HepG2 (cell line): Measurements from ENCODE around the gene DICER1. TPM values are rescaled to one million over a fixed set of nuclear protein-coding genes. Genes with fewer than 3 reads are reported as not detected.

ENCODE experiments used
- ATAC-seq: fragments of 200-7000 bp; cut with Tn5 transposase; 3 replicates; pipeline ENCODE4 v1.9.1; 2020; ENCODE audit warnings: mild to moderate bottlenecking, moderate library complexity
- BruUV-seq: library from RNA; stranded (reverse); fragments of 400-500 nt; replicated peaks from 2 replicates; lab custom pipeline; 2021; lab: Mats Ljungman, UMichigan
- CTCF ChIA-PET: fragments of 300-600 bp; formaldehyde crosslinking; extraction: SDS; loops from one replicate; lab custom pipeline; 2021; ENCODE audit warnings: low total read pairs, inconsistent platforms, low intra/inter-chr PET ratio; lab: Yijun Ruan, JAX
- POLR2A ChIA-PET: fragments of 350-600 bp; sonication (Branson Sonifier 250); formaldehyde crosslinking; loops from one replicate; lab custom pipeline; 2020; ENCODE audit warnings: antibody characterized with exemption, inconsistent platforms; lab: Yijun Ruan, JAX
- DNase-seq: peaks from one replicate; pipeline ENCODE4 v3.0.0-alpha.2; 2015; ENCODE audit warnings: low spot score
- FAIRE-seq: peaks from 3 replicates; lab custom pipeline; 2011; peaks lifted over from hg19 to GRCh38; lab: Jason Lieb, UNC
- H2AFZ ChIP-seq: one replicate; pipeline ENCODE4 v1.6.1; 2011; ENCODE audit warnings: low read length, inconsistent platforms
- H3K27ac ChIP-seq: fragments of 300-600 bp; 3 replicates; pipeline ENCODE4 v1.8.0; 2011; ENCODE audit warnings: mixed run types, mild to moderate bottlenecking, mixed read lengths, low read length, inconsistent platforms; ENCODE audit not compliant: insufficient read depth; ENCODE audit errors: extremely low read length
- H3K27me3 ChIP-seq, 2 experiments: fragments of 200-600 bp in 1 of 2; 2 replicates in 1 of 2; 3 replicates in 1 of 2; pipeline versions ENCODE4 v1.6.0 to v1.8.0; 2011; ENCODE audit warnings: low read length in 2 of 2, mild to moderate bottlenecking in 2 of 2, moderate library complexity in 2 of 2, inconsistent platforms in 1 of 2; ENCODE audit not compliant: insufficient read depth in 2 of 2, control insufficient read depth in 1 of 2
- H3K36me3 ChIP-seq, 2 experiments: fragments of 200-600 bp in 1 of 2; replicated peaks in 1 of 2; 2 replicates in 1 of 2; 3 replicates in 1 of 2; pipeline versions ENCODE4 v1.5.1 to v1.8.0; 2011; ENCODE audit warnings: low read length in 2 of 2, inconsistent platforms in 1 of 2; ENCODE audit not compliant: insufficient read depth in 2 of 2, control insufficient read depth in 1 of 2
- H3K4me1 ChIP-seq: 2 replicates; pipeline ENCODE4 v1.5.1; 2012; ENCODE audit warnings: low read length, inconsistent platforms; ENCODE audit not compliant: insufficient read depth
- H3K4me2 ChIP-seq: 2 replicates; pipeline ENCODE4 v1.6.0; 2011; ENCODE audit warnings: low read depth, low read length, inconsistent platforms
- H3K4me3 ChIP-seq, 3 experiments: fragments of 200-600 bp in 1 of 3; sonication (generic), shearing (Covaris generic) in 1 of 3; replicated peaks in 1 of 3; 2 replicates each; pipeline ENCODE4 v1.5.1; 2011 to 2016; ENCODE audit warnings: low read length in 3 of 3, inconsistent platforms in 2 of 3, low read depth in 2 of 3, mild to moderate bottlenecking in 2 of 3, control low read depth in 1 of 3, mixed read lengths in 1 of 3; ENCODE audit not compliant: insufficient read depth in 1 of 3
- H3K79me2 ChIP-seq: one replicate; pipeline ENCODE4 v1.6.1; 2011; ENCODE audit warnings: low read length, inconsistent platforms; ENCODE audit not compliant: insufficient read depth
- H3K9ac ChIP-seq: 2 replicates; pipeline ENCODE4 v1.6.0; 2011; ENCODE audit warnings: mild to moderate bottlenecking, low read depth, low read length, inconsistent platforms; ENCODE audit not compliant: insufficient read depth
- H3K9me3 ChIP-seq: 2 replicates; pipeline ENCODE4 v1.5.1; 2012; ENCODE audit warnings: mild to moderate bottlenecking, low read length
- H4K20me1 ChIP-seq: 2 replicates; pipeline ENCODE4 v1.6.0; 2011; ENCODE audit warnings: inconsistent platforms, mild to moderate bottlenecking, low read length, moderate library complexity; ENCODE audit not compliant: insufficient read depth
- CBFB ChIP-seq: sonication (generic); formaldehyde crosslinking; IDR thresholded peaks from 2 replicates; pipeline ENCODE4 v1.4.0; 2020; ENCODE audit warnings: missing genetic modification reagents
- FOSL1 ChIP-seq: sonication (generic); formaldehyde crosslinking; IDR thresholded peaks from 2 replicates; pipeline ENCODE4 v1.9.0; 2021; ENCODE audit warnings: missing genetic modification reagents, borderline replicate concordance
- PHF21A ChIP-seq: sonication (generic); formaldehyde crosslinking; IDR thresholded peaks from 2 replicates; pipeline ENCODE4 v1.5.0; 2020; ENCODE audit warnings: mild to moderate bottlenecking, missing genetic modification reagents
- ZNF337 ChIP-seq: sonication (generic); formaldehyde crosslinking; IDR thresholded peaks from 2 replicates; pipeline ENCODE4 v1.5.1; 2020; ENCODE audit warnings: missing genetic modification reagents, low read depth, mild to moderate bottlenecking, borderline replicate concordance
- ZNF883 ChIP-seq: sonication (generic); formaldehyde crosslinking; IDR thresholded peaks from 2 replicates; pipeline ENCODE4 v1.5.1; 2020; ENCODE audit warnings: mild to moderate bottlenecking, missing genetic modification reagents; ENCODE audit errors: not compliant biosample characterization
- WGBS: methylation state at CpG from one replicate; pipeline ENCODE4 v1.1.6; 2017; ENCODE audit warnings: low lambda C conversion rate; 5-methylcytosine and 5-hydroxymethylcytosine counted together
- in situ Hi-C: cut with HindIII; loops from 2 replicates; pipeline ENCODE4 v1.10.0; 2017; ENCODE audit warnings: low pct_unique_long_range_greater_than_20kb; ENCODE audit not compliant: extremely low pct_ligation_motif_present
- intact Hi-C: fragments of 100-400 bp; cut with micrococcal nuclease; formaldehyde crosslinking; loops from one replicate; pipeline ENCODE4 v1.10.0; 2022; ENCODE audit not compliant: unreplicated experiment
- polyA plus RNA-seq, 8 experiments: library from polyadenylated mRNA; depleted of rRNA in 3 of 8; stranded (reverse) in 7 of 8; unstranded in 1 of 8; fragments of >200 nt; fragmentation: Illumina TruSeq in 4 of 8; extraction: Trizol in 4 of 8; gene quantifications; 2 replicates each; pipeline versions ENCODE4 v1.2.1 to v1.2.3, GENCODE V29; 2011 to 2016; ENCODE audit warnings: low read depth in 4 of 8, missing spikeins in 1 of 8, mixed read lengths in 1 of 8; ENCODE audit not compliant: insufficient read depth in 1 of 8
- total RNA-seq, 5 experiments: library from RNA; depleted of rRNA; stranded (reverse); fragments of >200 nt; fragmentation: Illumina TruSeq; extraction: Trizol; gene quantifications; 2 replicates each; pipeline ENCODE4 v1.2.3, GENCODE V29; 2016; ENCODE audit warnings: low read depth in 1 of 5
- TF ChIP-seq, protein P1 (sequence below): sonication (generic); formaldehyde crosslinking; IDR thresholded peaks from 2 replicates; pipeline ENCODE4 v1.4.0; 2020; ENCODE audit warnings: missing genetic modification reagents
- TF ChIP-seq, protein P2 (sequence below): sonication (generic); formaldehyde crosslinking; IDR thresholded peaks from 2 replicates; pipeline ENCODE4 v1.5.0; 2020; ENCODE audit warnings: mild to moderate bottlenecking, missing genetic modification reagents
- TF ChIP-seq, protein P3 (sequence below): sonication (generic); formaldehyde crosslinking; IDR thresholded peaks from 2 replicates; pipeline ENCODE4 v1.5.1; 2020; ENCODE audit warnings: missing genetic modification reagents, mild to moderate bottlenecking, borderline replicate concordance

DICER1 gene
- total and polyA plus RNA-seq, 2 of the 13 experiments (the other 11 are each of a cell fraction or from before 2014, with no cell fraction given), result 31.8 to 61.9 TPM

DNA sequence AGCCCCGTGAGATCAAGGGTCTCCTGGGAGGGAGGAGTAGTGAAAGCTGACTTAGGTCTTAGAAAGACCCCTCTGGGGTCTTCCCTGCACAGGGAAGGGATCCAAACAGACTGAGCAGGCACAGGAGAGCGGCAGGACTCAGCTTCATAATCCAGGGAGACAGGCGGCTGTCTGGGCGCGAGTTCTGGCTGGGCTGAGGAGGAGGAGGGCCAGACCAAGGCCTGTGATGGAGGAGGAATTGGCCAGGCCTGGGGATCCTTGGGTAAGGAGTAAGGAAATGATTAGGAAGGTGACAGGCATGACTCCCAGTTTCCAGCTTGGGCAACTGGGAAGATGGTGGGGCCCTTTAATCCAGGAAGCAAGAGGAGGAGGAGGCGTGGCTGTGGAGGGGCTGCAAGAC, 93.1 kb downstream of the DICER1 start:
- H3K4me3 ChIP-seq, result no peak overlapping the region
- no peaks in the 10 kb centered on the region for H3K4me1 ChIP-seq
- in situ Hi-C loops, result no loop called here
- no peak for TF ChIP-seq PHF21A (CRISPR knock-in tag)
- TF ChIP-seq, protein P1, sequence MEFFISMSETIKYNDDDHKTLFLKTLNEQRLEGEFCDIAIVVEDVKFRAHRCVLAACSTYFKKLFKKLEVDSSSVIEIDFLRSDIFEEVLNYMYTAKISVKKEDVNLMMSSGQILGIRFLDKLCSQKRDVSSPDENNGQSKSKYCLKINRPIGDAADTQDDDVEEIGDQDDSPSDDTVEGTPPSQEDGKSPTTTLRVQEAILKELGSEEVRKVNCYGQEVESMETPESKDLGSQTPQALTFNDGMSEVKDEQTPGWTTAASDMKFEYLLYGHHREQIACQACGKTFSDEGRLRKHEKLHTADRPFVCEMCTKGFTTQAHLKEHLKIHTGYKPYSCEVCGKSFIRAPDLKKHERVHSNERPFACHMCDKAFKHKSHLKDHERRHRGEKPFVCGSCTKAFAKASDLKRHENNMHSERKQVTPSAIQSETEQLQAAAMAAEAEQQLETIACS (CRISPR knock-in tag), result no peak
- TF ChIP-seq FOSL1 (CRISPR knock-in tag), result no peak
- no peak for TF ChIP-seq CBFB (CRISPR knock-in tag)
- no peak for TF ChIP-seq ZNF337
- TF ChIP-seq ZNF883, result no peak
- TF ChIP-seq, protein P2, sequence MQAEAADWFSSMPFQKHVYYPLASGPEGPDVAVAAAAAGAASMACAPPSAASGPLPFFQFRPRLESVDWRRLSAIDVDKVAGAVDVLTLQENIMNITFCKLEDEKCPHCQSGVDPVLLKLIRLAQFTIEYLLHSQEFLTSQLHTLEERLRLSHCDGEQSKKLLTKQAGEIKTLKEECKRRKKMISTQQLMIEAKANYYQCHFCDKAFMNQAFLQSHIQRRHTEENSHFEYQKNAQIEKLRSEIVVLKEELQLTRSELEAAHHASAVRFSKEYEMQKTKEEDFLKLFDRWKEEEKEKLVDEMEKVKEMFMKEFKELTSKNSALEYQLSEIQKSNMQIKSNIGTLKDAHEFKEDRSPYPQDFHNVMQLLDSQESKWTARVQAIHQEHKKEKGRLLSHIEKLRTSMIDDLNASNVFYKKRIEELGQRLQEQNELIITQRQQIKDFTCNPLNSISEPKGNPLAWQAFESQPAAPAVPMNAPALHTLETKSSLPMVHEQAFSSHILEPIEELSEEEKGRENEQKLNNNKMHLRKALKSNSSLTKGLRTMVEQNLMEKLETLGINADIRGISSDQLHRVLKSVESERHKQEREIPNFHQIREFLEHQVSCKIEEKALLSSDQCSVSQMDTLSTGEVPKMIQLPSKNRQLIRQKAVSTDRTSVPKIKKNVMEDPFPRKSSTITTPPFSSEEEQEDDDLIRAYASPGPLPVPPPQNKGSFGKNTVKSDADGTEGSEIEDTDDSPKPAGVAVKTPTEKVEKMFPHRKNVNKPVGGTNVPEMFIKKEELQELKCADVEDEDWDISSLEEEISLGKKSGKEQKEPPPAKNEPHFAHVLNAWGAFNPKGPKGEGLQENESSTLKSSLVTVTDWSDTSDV, result no peak
- TF ChIP-seq, protein P3, sequence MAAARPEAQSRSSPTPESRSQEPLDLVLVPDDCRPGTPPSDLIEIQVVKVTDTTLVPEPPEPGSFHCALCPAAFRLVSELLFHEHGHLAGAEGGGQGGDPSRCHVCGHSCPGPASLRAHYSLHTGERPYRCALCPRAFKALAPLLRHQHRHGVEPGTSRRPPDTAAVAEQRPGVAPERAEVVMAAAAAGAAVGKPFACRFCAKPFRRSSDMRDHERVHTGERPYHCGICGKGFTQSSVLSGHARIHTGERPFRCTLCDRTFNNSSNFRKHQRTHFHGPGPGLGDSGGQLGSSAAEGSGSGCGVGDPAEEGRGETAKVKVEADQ (CRISPR knock-in tag), result no peak
- H3K27me3 ChIP-seq, result peaks cover 7 to 43% of the 10 kb centered on the region in 2 experiments
- intact Hi-C loops, result no loop called here
- BruUV-seq, result no TSS peak
- ChIA-PET CTCF (no interaction called here), POLR2A (no interaction called here)
- no peak for FAIRE-seq
- H3K9me3 ChIP-seq, result no peaks in the 10 kb centered on the region
- DNase-seq, result no peak
- H3K4me2 ChIP-seq, result no peak overlapping the region
- H4K20me1 ChIP-seq, result no peaks in the 10 kb centered on the region
- no peak overlapping the region for H3K27ac ChIP-seq
- WGBS, result 55% methylated on average over 6 of the region's 6 CpGs
- H3K36me3 ChIP-seq, result no peaks in the 10 kb centered on the region
- ATAC-seq, result no peak
- H2AFZ ChIP-seq, result no peak overlapping the region
- no peak overlapping the region for H3K9ac ChIP-seq
- no peaks in the 10 kb centered on the region for H3K79me2 ChIP-seq
